H1 (cell line): ENCODE results near the gene OSBPL9. TPM values are rescaled to one million over a fixed set of nuclear protein-coding genes. Genes with fewer than 3 reads are reported as not detected.

Experiments used
- CTCF ChIA-PET: fragments of 300-600 bp; sonication (Branson Sonifier 250); formaldehyde crosslinking; loops from one replicate; lab custom pipeline; 2021; ENCODE audit not compliant: partially characterized antibody; lab: Charles Lee
- POLR2A ChIA-PET: fragments of 300-600 bp; sonication (Branson Sonifier 250); formaldehyde crosslinking; loops from one replicate; lab custom pipeline; 2021; ENCODE audit warnings: inconsistent platforms; ENCODE audit not compliant: partially characterized antibody; lab: Charles Lee
- DNase-seq, 2 experiments: peaks; one replicate each; pipeline versions ENCODE4 v3.0.0 to v3.0.0-alpha.2; 2010 to 2022; ENCODE audit warnings: low spot score in 2 of 2, low read depth in 1 of 2, mixed read lengths in 1 of 2
- FAIRE-seq: peaks from 2 replicates; lab custom pipeline; 2011; peaks lifted over from hg19 to GRCh38; lab: Jason Lieb, UNC
- H2AFZ ChIP-seq: 2 replicates; pipeline ENCODE4 v1.8.1; 2012; ENCODE audit warnings: low read length, inconsistent platforms
- H2AK5ac ChIP-seq: 2 replicates; pipeline ENCODE4 v1.6.1; 2013; ENCODE audit warnings: low read depth, low read length
- H2BK120ac ChIP-seq: replicated peaks from 2 replicates; pipeline ENCODE3; 2013; ENCODE audit warnings: low read depth, low read length, inconsistent platforms
- H2BK12ac ChIP-seq: 2 replicates; pipeline ENCODE4 v1.6.1; 2013; ENCODE audit warnings: low read depth, low read length
- H2BK15ac ChIP-seq: 2 replicates; pipeline ENCODE4 v1.6.1; 2013; ENCODE audit warnings: low read length
- H2BK20ac ChIP-seq: 2 replicates; pipeline ENCODE4 v1.6.1; 2013; ENCODE audit warnings: low read length
- H2BK5ac ChIP-seq: 2 replicates; pipeline ENCODE4 v1.6.1; 2013; ENCODE audit warnings: low read depth, low read length
- H3K14ac ChIP-seq: 2 replicates; pipeline ENCODE4 v1.6.1; 2013; ENCODE audit warnings: inconsistent platforms; ENCODE audit not compliant: insufficient read length
- H3K18ac ChIP-seq: 2 replicates; pipeline ENCODE4 v1.6.1; 2013; ENCODE audit warnings: low read length; ENCODE audit errors: extremely low read depth
- H3K23ac ChIP-seq: 2 replicates; pipeline ENCODE4 v1.6.1; 2013; ENCODE audit warnings: inconsistent platforms; ENCODE audit not compliant: insufficient read length
- H3K23me2 ChIP-seq: 2 replicates; pipeline ENCODE4 v1.6.1; 2013; ENCODE audit warnings: low read depth, low read length
- H3K27ac ChIP-seq: 2 replicates; pipeline ENCODE4 v1.6.1; 2011; ENCODE audit warnings: low read depth, low read length, inconsistent platforms
- H3K27me3 ChIP-seq, 4 experiments: replicated peaks in 1 of 4; 1 replicate in 1 of 4; 2 replicates in 3 of 4; pipeline versions ENCODE4 v1.6.1 to v1.8.1; 2011 to 2013; ENCODE audit warnings: low read length in 3 of 4, mild to moderate bottlenecking in 3 of 4, inconsistent platforms in 2 of 4, mixed read lengths in 2 of 4, moderate library complexity in 1 of 4; ENCODE audit not compliant: control insufficient read depth in 3 of 4, insufficient read depth in 3 of 4; ENCODE audit errors: extremely low read depth in 1 of 4
- H3K36me3 ChIP-seq, 4 experiments: 2 replicates each; pipeline versions ENCODE4 v1.6.1 to v1.8.1; 2011 to 2013; ENCODE audit warnings: mild to moderate bottlenecking in 4 of 4, low read length in 3 of 4, moderate library complexity in 2 of 4, control low read depth in 1 of 4, inconsistent platforms in 1 of 4; ENCODE audit not compliant: insufficient read depth in 4 of 4, control insufficient read depth in 2 of 4
- H3K4ac ChIP-seq: replicated peaks from 2 replicates; pipeline ENCODE3; 2013; ENCODE audit warnings: low read length, low read depth, mixed read lengths, inconsistent platforms; ENCODE audit not compliant: insufficient read length
- H3K4me1 ChIP-seq, 4 experiments: replicated peaks in 1 of 4; 1 replicate in 1 of 4; 2 replicates in 3 of 4; pipeline versions ENCODE4 v1.6.1 to v1.8.1; 2011 to 2013; ENCODE audit warnings: low read length in 3 of 4, inconsistent platforms in 2 of 4, mixed read lengths in 1 of 4; ENCODE audit not compliant: insufficient read depth in 4 of 4, control insufficient read depth in 3 of 4
- H3K4me2 ChIP-seq, 2 experiments: 2 replicates each; pipeline versions ENCODE4 v1.6.1 to v1.8.1; 2011 to 2013; ENCODE audit warnings: low read depth in 2 of 2, low read length in 2 of 2, control low read depth in 1 of 2, inconsistent platforms in 1 of 2, mild to moderate bottlenecking in 1 of 2; ENCODE audit not compliant: insufficient read depth in 1 of 2
- H3K4me3 ChIP-seq, 4 experiments: fragments of 200-600, 300-600 bp in 1 of 4; sonication (generic), shearing (Covaris generic), sonication (Bioruptor Twin) in 1 of 4; 2 replicates each; pipeline versions ENCODE4 v1.5.1 to v1.8.1; 2011 to 2016; ENCODE audit warnings: low read length in 4 of 4, low read depth in 3 of 4, control low read depth in 2 of 4, inconsistent platforms in 2 of 4, mild to moderate bottlenecking in 2 of 4, mixed read lengths in 1 of 4, moderate library complexity in 1 of 4; ENCODE audit not compliant: insufficient read depth in 2 of 4; ENCODE audit errors: extremely low read depth in 1 of 4
- H3K56ac ChIP-seq: replicated peaks from 2 replicates; pipeline ENCODE3; 2013; ENCODE audit warnings: low read depth, mild to moderate bottlenecking, mixed read lengths, low read length, inconsistent platforms; ENCODE audit not compliant: insufficient read length
- H3K79me1 ChIP-seq: 2 replicates; pipeline ENCODE4 v1.6.1; 2013; ENCODE audit warnings: low read depth, low read length, control low read depth
- H3K79me2 ChIP-seq, 2 experiments: 2 replicates each; pipeline versions ENCODE4 v1.6.1 to v1.8.1; 2012 to 2013; ENCODE audit warnings: low read length in 2 of 2, mild to moderate bottlenecking in 2 of 2, inconsistent platforms in 1 of 2; ENCODE audit not compliant: insufficient read depth in 2 of 2, control insufficient read depth in 1 of 2
- H3K9ac ChIP-seq, 4 experiments: replicated peaks in 1 of 4; 1 replicate in 1 of 4; 2 replicates in 3 of 4; pipeline versions ENCODE4 v1.6.1 to v1.8.1; 2011 to 2013; ENCODE audit warnings: low read depth in 3 of 4, low read length in 3 of 4, control low read depth in 2 of 4, mild to moderate bottlenecking in 2 of 4, moderate library complexity in 2 of 4, inconsistent platforms in 1 of 4; ENCODE audit errors: extremely low read depth in 1 of 4
- H3K9me3 ChIP-seq, 2 experiments: 2 replicates each; pipeline versions ENCODE4 v1.6.1 to v1.8.1; 2012 to 2013; ENCODE audit warnings: mild to moderate bottlenecking in 2 of 2, moderate library complexity in 2 of 2, control low read depth in 1 of 2, inconsistent platforms in 1 of 2, low read depth in 1 of 2, low read length in 1 of 2, mixed read lengths in 1 of 2; ENCODE audit not compliant: insufficient read depth in 2 of 2
- H4K20me1 ChIP-seq, 2 experiments: replicated peaks in 1 of 2; 2 replicates each; pipeline versions ENCODE3 to v1.8.1; 2011 to 2013; ENCODE audit warnings: inconsistent platforms in 2 of 2, low read length in 2 of 2, mild to moderate bottlenecking in 1 of 2; ENCODE audit not compliant: insufficient read depth in 2 of 2, control insufficient read depth in 1 of 2
- H4K5ac ChIP-seq: 2 replicates; pipeline ENCODE4 v1.6.1; 2013; ENCODE audit warnings: low read length, low read depth, mixed read lengths, inconsistent platforms; ENCODE audit not compliant: insufficient read length
- H4K8ac ChIP-seq: 2 replicates; pipeline ENCODE4 v1.8.0; 2013; ENCODE audit warnings: mild to moderate bottlenecking, moderate library complexity, low read length, inconsistent platforms; ENCODE audit not compliant: insufficient read depth; ENCODE audit errors: extremely low read depth
- H4K91ac ChIP-seq: replicated peaks from 2 replicates; pipeline ENCODE3; 2013; ENCODE audit warnings: low read length, mixed read lengths, inconsistent platforms; ENCODE audit not compliant: insufficient read length
- BACH1 ChIP-seq: IDR thresholded peaks from 2 replicates; pipeline ENCODE4 v1.6.1; 2012; ENCODE audit warnings: low read length, improper control_type of control experiment
- CTCF ChIP-seq, 3 experiments: IDR thresholded peaks; 1 replicate in 2 of 3; 2 replicates in 1 of 3; pipeline versions ENCODE4 v1.5.1 to v1.6.1; 2011; ENCODE audit warnings: low read length in 3 of 3, mild to moderate bottlenecking in 3 of 3, inconsistent platforms in 2 of 3, low read depth in 1 of 3, moderate library complexity in 1 of 3; ENCODE audit not compliant: insufficient read depth in 1 of 3; ENCODE audit errors: control extremely low read depth in 1 of 3
- E2F6 ChIP-seq: IDR thresholded peaks from 2 replicates; pipeline ENCODE4 v1.6.1; 2012; ENCODE audit warnings: inconsistent platforms
- EZH2 ChIP-seq: fragments of 200-600 bp; sonication (generic); IDR thresholded peaks from 2 replicates; pipeline ENCODE4 v1.7.1; 2012; ENCODE audit warnings: low read depth, mild to moderate bottlenecking, moderate library complexity, low read length, inconsistent platforms; ENCODE audit not compliant: severe bottlenecking
- MAFK ChIP-seq: IDR thresholded peaks from 2 replicates; pipeline ENCODE4 v1.6.1; 2012; ENCODE audit warnings: low read depth, mild to moderate bottlenecking, improper control_type of control experiment, low read length
- TAF7 ChIP-seq: optimal IDR thresholded peaks from 2 replicates; pipeline ENCODE3; 2011; ENCODE audit warnings: low read depth, mild to moderate bottlenecking, inconsistent platforms, low read length, moderate library complexity, borderline replicate concordance
- YY1 ChIP-seq: IDR thresholded peaks from 2 replicates; pipeline ENCODE4 v1.6.1; 2011; ENCODE audit warnings: low read depth, mild to moderate bottlenecking, low read length
- WGBS, 2 experiments: shearing (Covaris generic) in 1 of 2; methylation state at CpG; one replicate each; pipeline versions ENCODE4 v1.1.6 to v1.1.7; 2013 to 2015; ENCODE audit warnings: low lambda C conversion rate in 2 of 2, mixed read lengths in 2 of 2, inconsistent platforms in 1 of 2, low coverage in 1 of 2, missing lambda C conversion rate in 1 of 2; ENCODE audit not compliant: insufficient replicate concordance in 2 of 2, insufficient coverage in 1 of 2, insufficient read length in 1 of 2; ENCODE audit errors: extremely low coverage in 1 of 2, missing lambda C conversion rate in 1 of 2; 5-methylcytosine and 5-hydroxymethylcytosine counted together
- polyA plus RNA-seq, 7 experiments: library from polyadenylated mRNA; depleted of rRNA in 3 of 7; stranded (reverse) in 5 of 7; unstranded in 2 of 7; fragments of >200 nt in 5 of 7; fragments of 200-250 nt in 2 of 7; gene quantifications; 1 replicate in 5 of 7; 2 replicates in 1 of 7; 4 replicates in 1 of 7; pipeline versions ENCODE4 v1.2.1 to v1.2.3, GENCODE V29; 2011 to 2013; ENCODE audit warnings: missing spikeins in 2 of 7, mixed read lengths in 2 of 7
- total RNA-seq: library from RNA; stranded (reverse); fragmentation: NEBNext Ultra II Directional; extraction: Animal tissue kit (Norgen Biotek cat#: 25700); gene quantifications from 2 replicates; pipeline ENCODE4 v1.2.1, GENCODE V29; 2021

The OSBPL9 gene
- total and polyA plus RNA-seq, 2 of the 8 experiments (the other 6 are each of a cell fraction or from before 2014, with no cell fraction given) = 58.2 to 71.6 TPM

GRCh38 chr1:51758310-51758709 lies 141.4 kb downstream of the OSBPL9 start:
- H3K27ac ChIP-seq = no peak overlapping the region
- no peak overlapping the region for H2AK5ac ChIP-seq
- no peaks in the 10 kb centered on the region for H3K79me2 ChIP-seq
- no peak overlapping the region for H4K8ac ChIP-seq
- H3K27me3 ChIP-seq = no peaks in the 10 kb centered on the region
- H2BK120ac ChIP-seq = no peak overlapping the region
- H2AFZ ChIP-seq = no peak overlapping the region
- H2BK15ac ChIP-seq = no peak overlapping the region
- H3K9me3 ChIP-seq = no peaks in the 10 kb centered on the region
- FAIRE-seq (no peak), DNase-seq (no peak)
- H2BK5ac ChIP-seq = no peak overlapping the region
- H4K20me1 ChIP-seq = no peaks in the 10 kb centered on the region
- H3K36me3 ChIP-seq = peaks cover 0 to 19% (median under 1%) of the 10 kb centered on the region in 4 experiments; a peak in 4 of 8 replicates
- H2BK20ac ChIP-seq = no peak overlapping the region
- ChIA-PET CTCF (interaction anchor here (1.5 kb wide), 1 partner anchor 11 kb away, joined by 3 read pairs; no protein-coding TSS in a partner anchor), POLR2A (interaction anchor here (0.6 kb wide), 1 partner anchor 140 kb away, joined by 3 read pairs; no protein-coding TSS in a partner anchor)
- H3K79me1 ChIP-seq = no peaks in the 10 kb centered on the region
- H4K91ac ChIP-seq = no peak overlapping the region
- H3K4me3 ChIP-seq = no peak overlapping the region
- no peak overlapping the region for H3K56ac ChIP-seq
- no peaks in the 10 kb centered on the region for H3K23me2 ChIP-seq
- H3K14ac ChIP-seq = no peak overlapping the region
- no peak overlapping the region for H3K23ac ChIP-seq
- H2BK12ac ChIP-seq = no peak overlapping the region
- TF ChIP-seq CTCF (IDR thresholded peaks at IDR 0.05; ENCODE audit: control extremely low read depth in 1 of 3, insufficient read depth in 1 of 3, low read depth in 1 of 3, low read length in 3 of 3) = no peak
- no peak for TF ChIP-seq E2F6
- TF ChIP-seq EZH2 = no peak
- TF ChIP-seq YY1 = no peak
- no peak for TF ChIP-seq MAFK
- no peak for TF ChIP-seq TAF7
- no peak for TF ChIP-seq BACH1
- 86% methylated on average over 4 of the region's 4 CpGs; no CpG with 5 or more reads in 1 of the 2 experiments for WGBS, 2 experiments
- H3K4me2 ChIP-seq = no peak overlapping the region
- H3K18ac ChIP-seq = no peak overlapping the region
- H4K5ac ChIP-seq = no peak overlapping the region
- H3K9ac ChIP-seq = no peak overlapping the region
- H3K4me1 ChIP-seq = no peaks in the 10 kb centered on the region
- H3K4ac ChIP-seq = no peak overlapping the region
